ENCODE data around the gene TXNRD2. TPM values are rescaled to one million over a fixed set of nuclear protein-coding genes. Genes with fewer than 3 reads are reported as not detected.
A peak's percentile ranks its signal among the peaks of the same experiment; 100 is the strongest.

Gene TXNRD2
- total RNA-seq, 1 donor from 2014 or later, result 11.7 TPM

GRCh38 chr22:19875061-19875530 is 66.5 kb downstream of the TXNRD2 start:
- ATAC-seq, result no peak

- ATAC-seq, result peak; percentile 67
These were observed 67.1 kb downstream of the TXNRD2 start for GRCh38 chr22:19874307-19875060.

- ATAC-seq, result no peak
These were observed 67.7 kb downstream of the TXNRD2 start for GRCh38 chr22:19873960-19874306.

- peak; percentile 3 for ATAC-seq
These were observed 68.3 kb downstream of the TXNRD2 start for GRCh38 chr22:19873138-19873959.

GRCh38 chr22:19872779-19873137 is 68.9 kb downstream of the TXNRD2 start:
- no peak for ATAC-seq

GRCh38 chr22:19871845-19872778 is 69.5 kb downstream of the TXNRD2 start:
- no peak for ATAC-seq

GRCh38 chr22:19871023-19871844 is 70.4 kb downstream of the TXNRD2 start:
- ATAC-seq, result no peak

GRCh38 chr22:19870153-19871022 is 71.2 kb downstream of the TXNRD2 start:
- ATAC-seq, result no peak

- no peak for ATAC-seq
These were observed 72.0 kb downstream of the TXNRD2 start for GRCh38 chr22:19869497-19870152.

- peak; percentile 62 for ATAC-seq
These were observed 72.7 kb downstream of the TXNRD2 start for GRCh38 chr22:19868773-19869471.

GRCh38 chr22:19868333-19868732 is 73.3 kb downstream of the TXNRD2 start:
- ATAC-seq, result no peak

- ATAC-seq, result no peak
These were observed 74.0 kb downstream of the TXNRD2 start for GRCh38 chr22:19867617-19868016.

- ATAC-seq, result no peak
These were observed 75.0 kb downstream of the TXNRD2 start for GRCh38 chr22:19866665-19867009.

GRCh38 chr22:19865141-19865829 is 76.3 kb downstream of the TXNRD2 start:
- no peak for ATAC-seq

GRCh38 chr22:19864538-19865106 is 77.0 kb downstream of the TXNRD2 start:
- no peak for ATAC-seq

- no peak for ATAC-seq
These were observed 78.0 kb downstream of the TXNRD2 start for GRCh38 chr22:19863571-19863970.

- ATAC-seq, result no peak
These were observed 78.9 kb downstream of the TXNRD2 start for GRCh38 chr22:19862619-19863246.

GRCh38 chr22:19859861-19860510 is 81.6 kb downstream of the TXNRD2 start:
- no peak for ATAC-seq

All from esophagus mucosa (tissue), 1 donor.